Fibroblast of the aortic adventitia (primary cell): ENCODE data around the gene ATF6. TPM values are rescaled to one million over a fixed set of nuclear protein-coding genes. Genes with fewer than 3 reads are reported as not detected.
A peak's percentile ranks its signal among the peaks of the same experiment; 100 is the strongest.

Experiments
- DNase-seq: peaks from one replicate; pipeline ENCODE4 v3.0.0-alpha.2; 2010; ENCODE audit warnings: low read depth
- H3K4me3 ChIP-seq: 2 replicates; pipeline ENCODE4 v1.5.1; 2011; ENCODE audit warnings: low read depth, mild to moderate bottlenecking, control low read depth, low read length, moderate library complexity
- total RNA-seq: library from RNA; depleted of rRNA; stranded (reverse); fragments of >200 nt; gene quantifications from 2 replicates; pipeline ENCODE4 v1.2.3, GENCODE V29; 2012; ENCODE audit warnings: low replicate concordance
- TF ChIP-seq, protein P1 (sequence below): IDR thresholded peaks from 2 replicates; pipeline ENCODE4 v1.5.1; 2011; ENCODE audit warnings: mild to moderate bottlenecking, low read length, control low read depth, inconsistent platforms; ENCODE audit not compliant: insufficient read depth

The ATF6 gene
- 13.7 and 32.8 TPM in 2 replicates for total RNA-seq

DNA sequence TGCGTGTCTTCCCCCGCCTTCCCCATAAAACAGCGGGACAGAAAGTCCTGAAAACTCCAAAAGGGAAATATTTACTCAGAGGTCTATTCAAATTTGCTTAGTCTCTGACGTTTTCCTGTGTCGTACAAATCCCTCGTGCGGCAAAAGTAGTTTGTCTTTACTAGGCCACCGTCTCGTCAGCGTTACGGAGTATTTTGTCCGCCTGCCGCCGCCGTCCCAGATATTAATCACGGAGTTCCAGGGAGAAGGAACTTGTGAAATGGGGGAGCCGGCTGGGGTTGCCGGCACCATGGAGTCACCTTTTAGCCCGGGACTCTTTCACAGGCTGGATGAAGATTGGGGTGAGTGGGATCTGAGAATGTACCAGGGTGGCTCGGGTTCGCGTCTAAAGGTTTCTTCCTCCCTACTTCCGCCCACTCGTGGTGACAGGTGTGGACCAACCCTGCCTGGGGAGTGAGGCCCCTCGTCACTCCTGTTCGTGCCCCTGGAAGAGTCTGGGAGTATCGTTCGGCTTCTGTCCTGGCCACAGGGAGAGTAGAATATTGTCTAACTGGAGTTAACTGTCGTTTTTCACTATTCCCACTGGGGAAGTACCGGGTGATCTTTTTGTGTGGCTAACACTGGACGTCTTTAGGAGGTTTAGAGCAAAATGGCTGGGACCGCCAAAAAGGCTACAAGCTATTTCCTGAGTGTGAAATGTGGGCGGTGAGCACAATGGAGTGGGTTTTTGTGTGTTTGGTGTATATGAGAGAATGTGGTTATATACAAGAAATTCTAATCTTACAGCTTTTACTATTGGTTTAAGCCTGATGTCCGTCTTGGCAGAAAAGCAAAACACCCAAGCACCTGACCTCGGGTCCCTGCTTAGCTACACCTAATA, at the start of gene ATF6:
Gene ATF6, plus strand, starts transcription at position 219 of the 880 bp plus-strand sequence. Its CDS starts 41 bp downstream, at position 260.
- TF ChIP-seq, protein P1, sequence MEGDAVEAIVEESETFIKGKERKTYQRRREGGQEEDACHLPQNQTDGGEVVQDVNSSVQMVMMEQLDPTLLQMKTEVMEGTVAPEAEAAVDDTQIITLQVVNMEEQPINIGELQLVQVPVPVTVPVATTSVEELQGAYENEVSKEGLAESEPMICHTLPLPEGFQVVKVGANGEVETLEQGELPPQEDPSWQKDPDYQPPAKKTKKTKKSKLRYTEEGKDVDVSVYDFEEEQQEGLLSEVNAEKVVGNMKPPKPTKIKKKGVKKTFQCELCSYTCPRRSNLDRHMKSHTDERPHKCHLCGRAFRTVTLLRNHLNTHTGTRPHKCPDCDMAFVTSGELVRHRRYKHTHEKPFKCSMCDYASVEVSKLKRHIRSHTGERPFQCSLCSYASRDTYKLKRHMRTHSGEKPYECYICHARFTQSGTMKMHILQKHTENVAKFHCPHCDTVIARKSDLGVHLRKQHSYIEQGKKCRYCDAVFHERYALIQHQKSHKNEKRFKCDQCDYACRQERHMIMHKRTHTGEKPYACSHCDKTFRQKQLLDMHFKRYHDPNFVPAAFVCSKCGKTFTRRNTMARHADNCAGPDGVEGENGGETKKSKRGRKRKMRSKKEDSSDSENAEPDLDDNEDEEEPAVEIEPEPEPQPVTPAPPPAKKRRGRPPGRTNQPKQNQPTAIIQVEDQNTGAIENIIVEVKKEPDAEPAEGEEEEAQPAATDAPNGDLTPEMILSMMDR: no peak
- H3K4me3 ChIP-seq: peak within 1 kb of the TSS; percentile 99
- peak; percentile 96 for DNase-seq

DNA sequence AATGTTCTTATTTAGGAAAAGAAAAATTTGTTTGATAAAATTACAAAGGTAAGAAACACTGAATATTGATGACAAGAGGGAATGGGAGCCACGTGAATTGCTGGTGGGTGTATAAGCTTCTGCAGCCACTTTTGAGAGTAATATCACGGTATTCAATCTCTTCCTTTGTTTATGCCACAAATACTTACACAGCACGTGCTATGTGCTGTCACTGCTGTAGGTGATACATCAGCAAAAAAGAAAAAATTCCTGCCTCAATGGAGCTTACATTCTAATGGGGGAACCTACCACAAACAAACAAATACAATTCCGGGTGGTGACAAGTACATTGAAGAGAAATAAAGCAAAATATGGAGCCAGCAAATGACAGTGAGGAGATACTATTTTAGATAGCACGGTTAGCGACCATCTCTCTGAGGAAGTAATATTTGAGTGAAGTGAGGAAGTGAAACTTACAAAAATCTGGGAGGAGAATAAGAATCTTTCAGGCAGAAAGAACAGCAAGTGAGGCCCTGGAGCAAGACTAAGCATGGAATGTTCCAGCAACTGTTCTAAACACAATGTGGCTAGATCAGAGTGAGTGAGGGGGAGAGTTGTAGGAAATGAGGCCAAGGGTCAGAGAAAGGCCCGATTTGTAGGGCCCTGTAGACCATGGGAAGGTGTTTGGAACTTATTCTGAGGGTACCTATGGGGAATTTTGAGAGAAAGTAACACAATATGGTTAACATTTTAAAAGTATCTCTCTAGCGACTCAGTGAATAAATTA, 47.4 kb upstream of the ATF6 start:
- DNase-seq: no peak
- TF ChIP-seq, protein P1: no peak
- no peak overlapping the region for H3K4me3 ChIP-seq

GRCh38 chr1:161719325-161719611, 46.9 kb upstream of the ATF6 start:
- TF ChIP-seq, protein P1: no peak
- H3K4me3 ChIP-seq: no peak overlapping the region
- DNase-seq: no peak

GRCh38 chr1:161720422-161720821, 45.7 kb upstream of the ATF6 start:
- no peak overlapping the region for H3K4me3 ChIP-seq
- TF ChIP-seq, protein P1: no peak
- DNase-seq: no peak

GRCh38 chr1:161720956-161721737, 45.0 kb upstream of the ATF6 start, which contains the start of gene FCRLB:
Gene FCRLB (plus strand): TSS chr1:161721544. CDS start chr1:161722673, 1,129 bp downstream.
- TF ChIP-seq, protein P1: no peak
- no peak for DNase-seq
- no peak within 1 kb of the TSS for H3K4me3 ChIP-seq

- H3K4me3 ChIP-seq: no peak overlapping the region
- TF ChIP-seq, protein P1: no peak
- DNase-seq: peak; percentile 76
Measured at GRCh38 chr1:161721738-161722343, 44.3 kb upstream of the ATF6 start.
